ENCODE results near the gene PLK2. TPM values are rescaled to one million over a fixed set of nuclear protein-coding genes. Genes with fewer than 3 reads are reported as not detected.

Gene PLK2
- total and polyA plus RNA-seq, 9 of the 15 experiments (the other 6 are each of a cell fraction or from before 2014, with no cell fraction given), result 0.58 TPM; not detected in 8

- TF ChIP-seq CUX1 (CRISPR knock-in tag; IDR thresholded peaks at IDR 0.05), result no peak
- no peak for TF ChIP-seq SMARCB1 (IDR thresholded peaks at IDR 0.05; ENCODE audit: insufficient read length, low read depth)
- TF ChIP-seq RNF2 (IDR thresholded peaks at IDR 0.05), result no peak
Observed at GRCh38 chr5:58481066-58481676, 21.3 kb upstream of the PLK2 start (continued).

GRCh38 chr5:58477760-58478376, 18.0 kb upstream of the PLK2 start:
- intact Hi-C loops (cut with micrococcal nuclease), result no loop called here
- CTCF ChIA-PET (ENCODE audit: low intra/inter-chr PET ratio), result interaction anchor here (0.6 kb wide), 1 partner anchor 372 kb away, joined by 3 read pairs; no protein-coding TSS in a partner anchor
- ATAC-seq, result no peak

More at GRCh38 chr5:58477760-58478376, 18.0 kb upstream of the PLK2 start:
- POLR2A ChIA-PET, result no interaction called here
- Histone ChIP-seq H3K9ac (ENCODE audit: insufficient read depth in 1 of 2, low read depth in 2 of 2, low read length in 2 of 2) (no peak overlapping the region), H3K27me3 (ENCODE audit: control insufficient read depth in 2 of 2, insufficient read depth in 2 of 2, low read length in 2 of 2) (no peaks in the 10 kb centered on the region), H3K9me1 (ENCODE audit: control insufficient read depth, insufficient read depth, low read length) (no peaks in the 10 kb centered on the region), H3K27ac (ENCODE audit: extremely low read depth, low read depth, low read length) (no peak overlapping the region), H3K4me3 (no peak overlapping the region), H3K9me3 (replicated peaks; ENCODE audit: control insufficient read depth, insufficient read depth, low read depth, low read length) (peaks cover 3% of the 10 kb centered on the region; the same call in 1 of the 2 replicates), H3K79me2 (ENCODE audit: control insufficient read depth, insufficient read depth, low read length) (no peaks in the 10 kb centered on the region), H3K4me2 (ENCODE audit: insufficient read depth, low read length) (no peak overlapping the region), H3K4me1 (replicated peaks in 1 of 2; ENCODE audit: control insufficient read depth in 2 of 2, insufficient read depth in 2 of 2, low read length in 2 of 2) (no peaks in the 10 kb centered on the region), H3K36me3 (ENCODE audit: control insufficient read depth, insufficient read depth, low read length) (no peaks in the 10 kb centered on the region), H4K20me1 (replicated peaks; ENCODE audit: control insufficient read depth, insufficient read depth, low read length) (no peaks in the 10 kb centered on the region), H2AFZ (ENCODE audit: low read depth, low read length) (no peak overlapping the region)
- FAIRE-seq (no peak), DNase-seq (ENCODE audit: extremely low read depth in 1 of 4, low spot score in 3 of 4) (no peak)
- TF ChIP-seq JUNB (CRISPR knock-in tag; conservative IDR thresholded peaks at IDR 0.05) (no peak), ZNF609 (CRISPR knock-in tag; IDR thresholded peaks at IDR 0.05; ENCODE audit: borderline replicate concordance) (no peak)
- WGBS (ENCODE audit: insufficient coverage, low coverage, missing lambda C conversion rate), result 0% methylated on average over 1 of the region's 1 CpG
- in situ Hi-C loops (cut with MboI), result no loop called here
- BruUV-seq (replicated peaks), result no TSS peak
